Brain microvascular endothelial cell (primary cell): ENCODE results near the gene SLC1A4.

Experiments used
- DNase-seq: peaks from one replicate; pipeline ENCODE4 v3.0.0-alpha.2; 2020
- H3K27ac ChIP-seq: fragments of 250-450 bp; sonication (Bioruptor Pico); 2 replicates; pipeline ENCODE4 v1.5.1; 2020; ENCODE audit warnings: mild to moderate bottlenecking, moderate library complexity
- H3K27me3 ChIP-seq: fragments of 250-450 bp; sonication (Bioruptor Pico); replicated peaks from 2 replicates; pipeline ENCODE4 v1.5.1; 2020; ENCODE audit warnings: mild to moderate bottlenecking
- H3K36me3 ChIP-seq: fragments of 250-450 bp; sonication (Bioruptor Pico); replicated peaks from 2 replicates; pipeline ENCODE4 v1.5.1; 2020; ENCODE audit warnings: mild to moderate bottlenecking
- H3K4me3 ChIP-seq: 2 replicates; pipeline ENCODE4 v1.5.1; 2011; ENCODE audit warnings: low read depth, mild to moderate bottlenecking, control low read depth, low read length, moderate library complexity
- in situ Hi-C: cut with HindIII; loops from 2 replicates; pipeline ENCODE4 v1.10.0; 2017; ENCODE audit warnings: low sequenced_read_pairs, low pct_ligation_motif_present
- TF ChIP-seq, protein P1 (sequence below): IDR thresholded peaks from 2 replicates; pipeline ENCODE4 v1.5.1; 2011; ENCODE audit warnings: low read depth, mild to moderate bottlenecking, moderate library complexity, low read length, control low read depth, inconsistent platforms; ENCODE audit errors: missing control alignments

SLC1A4 gene

GRCh38 chr2:65025453-65026123 is 36.4 kb downstream of the SLC1A4 start:
- no peak for DNase-seq
- H3K4me3 ChIP-seq = no peak overlapping the region
- no peaks in the 10 kb centered on the region for H3K36me3 ChIP-seq
- in situ Hi-C loops = no loop called here
- TF ChIP-seq, protein P1, sequence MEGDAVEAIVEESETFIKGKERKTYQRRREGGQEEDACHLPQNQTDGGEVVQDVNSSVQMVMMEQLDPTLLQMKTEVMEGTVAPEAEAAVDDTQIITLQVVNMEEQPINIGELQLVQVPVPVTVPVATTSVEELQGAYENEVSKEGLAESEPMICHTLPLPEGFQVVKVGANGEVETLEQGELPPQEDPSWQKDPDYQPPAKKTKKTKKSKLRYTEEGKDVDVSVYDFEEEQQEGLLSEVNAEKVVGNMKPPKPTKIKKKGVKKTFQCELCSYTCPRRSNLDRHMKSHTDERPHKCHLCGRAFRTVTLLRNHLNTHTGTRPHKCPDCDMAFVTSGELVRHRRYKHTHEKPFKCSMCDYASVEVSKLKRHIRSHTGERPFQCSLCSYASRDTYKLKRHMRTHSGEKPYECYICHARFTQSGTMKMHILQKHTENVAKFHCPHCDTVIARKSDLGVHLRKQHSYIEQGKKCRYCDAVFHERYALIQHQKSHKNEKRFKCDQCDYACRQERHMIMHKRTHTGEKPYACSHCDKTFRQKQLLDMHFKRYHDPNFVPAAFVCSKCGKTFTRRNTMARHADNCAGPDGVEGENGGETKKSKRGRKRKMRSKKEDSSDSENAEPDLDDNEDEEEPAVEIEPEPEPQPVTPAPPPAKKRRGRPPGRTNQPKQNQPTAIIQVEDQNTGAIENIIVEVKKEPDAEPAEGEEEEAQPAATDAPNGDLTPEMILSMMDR = no peak
- H3K27ac ChIP-seq = no peak overlapping the region
- H3K27me3 ChIP-seq = no peaks in the 10 kb centered on the region

DNA sequence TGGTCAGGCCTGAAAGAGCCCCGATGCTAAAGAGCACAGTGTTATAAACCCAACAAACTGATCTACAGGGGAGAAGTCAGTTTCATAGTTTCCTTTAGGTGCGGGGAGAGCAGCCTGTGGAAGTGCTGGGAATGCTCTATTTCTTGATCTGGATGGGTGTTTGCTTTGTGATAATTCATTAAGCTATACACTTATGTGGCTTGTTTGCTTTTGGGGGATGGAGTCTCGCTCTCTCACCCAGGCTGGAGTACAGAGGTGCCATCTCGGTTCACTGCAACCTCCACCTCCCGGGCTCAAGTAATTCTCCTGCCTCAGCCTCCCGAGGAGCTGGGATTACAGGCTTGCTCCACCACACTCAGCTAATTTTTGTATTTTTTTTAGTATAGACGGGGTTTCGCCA is 37.0 kb downstream of the SLC1A4 start:
- TF ChIP-seq, protein P1 = no peak
- H3K27ac ChIP-seq = no peak overlapping the region
- H3K36me3 ChIP-seq = no peaks in the 10 kb centered on the region
- in situ Hi-C loops = no loop called here
- H3K4me3 ChIP-seq = no peak overlapping the region
- H3K27me3 ChIP-seq = no peaks in the 10 kb centered on the region
- no peak for DNase-seq

DNA sequence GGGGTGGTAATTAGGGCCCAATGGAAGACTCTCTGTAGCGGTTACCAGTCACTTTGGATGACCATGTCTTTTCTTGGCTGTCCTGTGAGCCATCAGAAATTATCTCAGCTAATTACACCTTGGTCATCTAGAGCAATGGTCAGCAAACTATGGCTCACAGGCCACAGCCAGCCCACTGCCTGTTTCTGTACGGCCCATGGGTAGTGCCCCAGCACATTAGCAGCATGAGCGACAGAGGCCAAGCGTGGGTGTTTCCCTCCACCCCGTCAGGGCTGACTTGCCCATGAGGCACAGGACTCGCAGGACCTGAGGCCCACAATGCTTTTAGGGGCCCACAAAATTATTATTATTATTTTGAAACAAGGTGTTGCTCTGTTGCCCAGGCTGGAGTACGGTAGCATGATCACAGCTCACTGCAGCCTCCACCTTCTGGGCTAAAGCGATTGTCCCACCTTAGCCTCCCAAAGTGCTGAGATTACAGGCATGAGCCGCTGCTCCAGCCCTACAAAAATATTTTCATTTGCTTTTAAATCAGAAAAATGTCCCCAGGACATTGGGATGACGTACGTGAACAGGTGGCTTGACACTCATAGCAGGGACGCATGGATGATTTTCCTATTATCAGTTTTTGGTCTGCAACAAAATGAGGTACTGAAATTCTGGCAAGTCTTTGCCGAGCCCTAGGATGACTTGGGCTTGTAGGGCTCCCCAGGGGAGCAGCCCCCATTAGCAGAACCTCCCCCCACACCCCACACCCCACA is 37.7 kb downstream of the SLC1A4 start:
- Histone ChIP-seq H3K27me3 (no peaks in the 10 kb centered on the region), H3K27ac (no peak overlapping the region), H3K4me3 (no peak overlapping the region), H3K36me3 (no peaks in the 10 kb centered on the region)
- in situ Hi-C loops = no loop called here
- TF ChIP-seq, protein P1 = no peak
- no peak for DNase-seq

DNA sequence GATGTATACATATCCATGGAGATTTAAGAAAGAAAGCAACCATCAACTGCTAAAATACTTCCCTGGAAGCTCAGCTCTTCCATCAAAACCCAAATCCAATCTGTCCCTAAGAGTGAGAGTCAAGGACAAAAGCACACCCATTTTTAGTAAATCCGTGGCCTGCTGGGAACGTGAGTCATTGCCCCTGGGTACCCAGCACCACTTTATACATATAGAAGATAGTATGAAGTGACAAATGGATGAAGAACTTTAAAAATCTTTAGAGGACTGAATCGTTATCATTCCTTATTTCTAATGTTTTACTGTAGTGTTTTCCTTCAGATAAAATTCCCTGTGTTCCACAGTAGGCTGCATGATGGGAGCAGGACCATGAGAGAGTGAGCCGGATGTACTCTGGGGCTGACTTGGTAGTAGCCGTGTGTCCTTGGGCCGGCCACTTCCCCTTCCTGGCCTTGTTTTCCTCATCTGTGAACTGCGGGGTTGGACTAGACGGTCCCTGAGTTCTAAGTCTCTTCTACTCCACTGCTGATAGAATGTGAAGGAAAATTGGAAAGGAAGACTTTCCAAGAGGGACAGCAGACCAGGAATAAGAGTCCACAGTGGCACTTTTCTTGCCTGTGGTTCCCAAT is 38.5 kb downstream of the SLC1A4 start:
- H3K36me3 ChIP-seq = no peaks in the 10 kb centered on the region
- in situ Hi-C loops = no loop called here
- no peaks in the 10 kb centered on the region for H3K27me3 ChIP-seq
- TF ChIP-seq, protein P1 = no peak
- no peak overlapping the region for H3K4me3 ChIP-seq
- H3K27ac ChIP-seq = peak overlapping the region; percentile 62
- DNase-seq = peak; percentile 62

GRCh38 chr2:65030476-65031332 is 41.5 kb downstream of the SLC1A4 start:
- Histone ChIP-seq H3K36me3 (no peaks in the 10 kb centered on the region), H3K4me3 (no peak overlapping the region), H3K27ac (no peak overlapping the region), H3K27me3 (no peaks in the 10 kb centered on the region)
- no peak for DNase-seq
- in situ Hi-C loops = no loop called here
- TF ChIP-seq, protein P1 = no peak
